Skeletal muscle satellite cell (primary cell): ENCODE data around the gene UBAP2. TPM values are rescaled to one million over a fixed set of nuclear protein-coding genes. Genes with fewer than 3 reads are reported as not detected.
A peak's percentile ranks its signal among the peaks of the same experiment; 100 is the strongest.

ENCODE experiments used
- H3K27me3 ChIP-seq: 2 replicates; pipeline ENCODE4 v1.7.0; 2013; ENCODE audit warnings: low read length; ENCODE audit not compliant: control insufficient read depth, insufficient read depth
- H3K36me3 ChIP-seq: 2 replicates; pipeline ENCODE4 v1.7.0; 2013; ENCODE audit warnings: mild to moderate bottlenecking, control low read depth, low read length; ENCODE audit not compliant: insufficient read depth
- H3K4me1 ChIP-seq: 2 replicates; pipeline ENCODE4 v1.7.0; 2013; ENCODE audit warnings: low read length; ENCODE audit not compliant: control insufficient read depth, insufficient read depth
- H3K4me2 ChIP-seq: 2 replicates; pipeline ENCODE4 v1.7.0; 2013; ENCODE audit warnings: mild to moderate bottlenecking, low read length
- H3K4me3 ChIP-seq: 2 replicates; pipeline ENCODE4 v1.7.0; 2013; ENCODE audit warnings: low read length
- H3K9ac ChIP-seq: 2 replicates; pipeline ENCODE4 v1.7.0; 2013; ENCODE audit warnings: mild to moderate bottlenecking, low read depth, low read length, moderate library complexity
- H3K9me3 ChIP-seq: replicated peaks from 2 replicates; pipeline ENCODE4 v1.7.0; 2013; ENCODE audit warnings: mild to moderate bottlenecking, control low read depth, low read length
- small RNA-seq: library from RNA; depleted of rRNA; stranded (forward); fragments of <200 nt; gene quantifications from one replicate; pipeline ENCODE3, GENCODE V24; 2012

The UBAP2 gene

DNA sequence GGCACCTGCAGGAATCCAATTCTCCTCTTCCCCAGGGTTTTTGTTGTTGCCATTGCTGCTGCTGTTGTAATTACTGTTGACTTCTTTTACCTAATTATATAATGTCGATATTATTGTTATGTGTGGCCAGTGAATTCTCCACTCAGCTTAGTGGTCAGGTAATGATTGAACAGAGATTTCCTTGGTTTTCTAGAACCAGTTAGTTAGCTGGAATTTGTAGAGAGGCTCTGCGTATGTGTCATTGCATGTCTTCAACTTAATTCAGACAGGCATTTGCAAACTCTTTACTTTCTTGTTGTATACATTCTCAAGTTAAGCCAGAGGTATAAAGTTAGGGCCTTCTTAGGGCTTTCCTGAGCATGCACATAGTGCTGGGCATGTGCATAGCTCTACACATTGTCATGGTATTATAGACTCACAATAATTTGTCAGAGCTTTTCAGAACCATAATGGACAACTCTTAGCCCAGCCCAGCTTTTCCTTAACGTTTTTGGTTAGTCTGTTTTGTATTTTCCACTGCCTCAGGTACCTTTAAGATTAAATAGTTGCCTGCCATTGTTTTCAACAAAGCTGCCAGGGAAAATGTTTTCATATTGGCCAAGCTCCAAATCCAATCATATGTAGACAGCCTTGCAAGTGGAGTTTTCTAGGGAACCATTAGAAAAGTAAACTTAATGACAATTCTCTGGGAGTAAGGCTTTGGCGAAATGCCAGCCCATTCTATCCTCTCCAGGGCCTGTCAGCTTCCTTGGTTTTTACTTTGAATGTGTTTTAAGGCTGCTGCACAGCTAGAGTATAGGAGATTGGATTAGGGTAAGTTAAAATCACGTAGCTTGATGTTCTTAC lies 163.6 kb downstream of the UBAP2 start:
- no peaks in the 10 kb centered on the region for H3K36me3 ChIP-seq
- no peaks in the 10 kb centered on the region for H3K27me3 ChIP-seq
- H3K9me3 ChIP-seq: no peaks in the 10 kb centered on the region
- H3K4me3 ChIP-seq: no peak overlapping the region
- no peak overlapping the region for H3K9ac ChIP-seq
- H3K4me1 ChIP-seq: peaks cover 16% of the 10 kb centered on the region
- H3K4me2 ChIP-seq: no peak overlapping the region

GRCh38 chr9:33881635-33882034 lies 167.1 kb downstream of the UBAP2 start:
- no peaks in the 10 kb centered on the region for H3K27me3 ChIP-seq
- no peaks in the 10 kb centered on the region for H3K9me3 ChIP-seq
- H3K9ac ChIP-seq: no peak overlapping the region
- H3K36me3 ChIP-seq: no peaks in the 10 kb centered on the region
- no peak overlapping the region for H3K4me2 ChIP-seq
- no peak overlapping the region for H3K4me3 ChIP-seq
- peaks cover 18% of the 10 kb centered on the region for H3K4me1 ChIP-seq

GRCh38 chr9:33880211-33881089 lies 168.2 kb downstream of the UBAP2 start:
- H3K9ac ChIP-seq: no peak overlapping the region
- peaks cover 15% of the 10 kb centered on the region for H3K4me1 ChIP-seq
- H3K4me3 ChIP-seq: no peak overlapping the region
- H3K4me2 ChIP-seq: no peak overlapping the region
- H3K9me3 ChIP-seq: no peaks in the 10 kb centered on the region
- H3K36me3 ChIP-seq: no peaks in the 10 kb centered on the region
- H3K27me3 ChIP-seq: no peaks in the 10 kb centered on the region

- Histone ChIP-seq H3K4me1 (peaks cover 10% of the 10 kb centered on the region), H3K4me2 (no peak overlapping the region), H3K36me3 (no peaks in the 10 kb centered on the region), H3K27me3 (no peaks in the 10 kb centered on the region), H3K4me3 (no peak overlapping the region), H3K9me3 (no peaks in the 10 kb centered on the region), H3K9ac (no peak overlapping the region)
These were observed 169.9 kb downstream of the UBAP2 start for GRCh38 chr9:33878691-33879366.

- H3K36me3 ChIP-seq: no peaks in the 10 kb centered on the region
- no peak overlapping the region for H3K4me3 ChIP-seq
- no peak overlapping the region for H3K4me2 ChIP-seq
- H3K9ac ChIP-seq: no peak overlapping the region
- peaks cover 10% of the 10 kb centered on the region for H3K4me1 ChIP-seq
- no peaks in the 10 kb centered on the region for H3K9me3 ChIP-seq
- no peaks in the 10 kb centered on the region for H3K27me3 ChIP-seq
These were observed 170.8 kb downstream of the UBAP2 start for GRCh38 chr9:33877727-33878489.

Small RNAs within 50 kb of the gene (small RNA-seq; reads per million reads assigned to genes)
- gene RN7SKP114: not detected
- 28.0 reads per million, percentile 95 among the genes with 10 or more reads in this experiment for gene SNORD121A
- gene SNORD121B: not detected
